Keratinocyte (primary cell): ENCODE measurements around the gene SMDT1.
"Not testable (repeated sequence)": the region's sequence is repeated elsewhere in the genome, so short reads cannot be mapped to it uniquely, and the experiment has no call there.

Source experiments
- CTCF ChIP-seq, 3 experiments: IDR thresholded peaks in 1 of 3; conservative IDR thresholded peaks in 1 of 3; optimal IDR thresholded peaks in 1 of 3; 2 replicates in 2 of 3; 3 replicates in 1 of 3; pipeline versions ENCODE3 to v1.5.1; 2011; ENCODE audit warnings: low read length in 3 of 3, mild to moderate bottlenecking in 3 of 3, moderate library complexity in 2 of 3, control low read depth in 1 of 3, inconsistent platforms in 1 of 3; ENCODE audit not compliant: insufficient read depth in 2 of 3; ENCODE audit errors: extremely low read depth in 1 of 3
- EZH2 ChIP-seq: IDR thresholded peaks from one replicate; pipeline ENCODE4 v1.6.1; 2012; ENCODE audit warnings: inconsistent platforms, mild to moderate bottlenecking, low read length, moderate library complexity

- not testable (repeated sequence) for TF ChIP-seq EZH2; CTCF (optimal IDR thresholded peaks at IDR 0.05 in 1 of 3, IDR thresholded peaks at IDR 0.05 in 1 of 3, conservative IDR thresholded peaks at IDR 0.05 in 1 of 3; ENCODE audit: extremely low read depth in 1 of 3, insufficient read depth in 2 of 3, low read length in 3 of 3)
These were observed 49.5 kb downstream of the SMDT1 start for GRCh38 chr22:42128776-42129694.
